ENCODE measurements around the gene TPBGL. TPM values are rescaled to one million over a fixed set of nuclear protein-coding genes. Genes with fewer than 3 reads are reported as not detected.

Gene TPBGL
- total RNA-seq, 4 donors from 2014 or later: 0.26 to 0.40 (median 0.33) TPM; not detected in 1

DNA sequence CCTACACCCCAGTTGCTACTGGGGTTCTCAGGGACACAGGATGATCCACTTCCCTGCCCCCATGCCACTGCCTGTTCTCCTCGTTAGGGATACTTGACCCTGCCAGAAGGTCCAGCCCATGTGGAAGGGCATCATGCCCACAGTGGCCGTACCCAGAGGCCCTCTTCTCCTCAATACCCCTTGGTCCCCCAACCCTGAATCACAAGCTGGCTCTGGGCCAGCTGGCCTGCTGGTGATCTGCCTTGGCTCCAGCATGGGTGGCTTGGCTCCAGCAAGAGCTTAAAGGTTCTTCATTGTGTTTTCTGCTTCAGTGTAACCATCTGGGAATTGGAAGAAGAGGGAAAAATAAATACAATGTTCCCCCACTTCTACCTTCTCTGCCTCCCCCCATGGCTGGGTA, 11.1 kb upstream of the TPBGL start:
- no peaks in the 10 kb centered on the region for H3K9me3 ChIP-seq
- peaks cover 0 to 9% (median 0%) of the 10 kb centered on the region in 4 donors for H3K27me3 ChIP-seq
- H3K36me3 ChIP-seq: no peaks in the 10 kb centered on the region
- no peaks in the 10 kb centered on the region for H3K4me1 ChIP-seq
- 67% methylated on average over 1 of the region's 2 CpGs for WGBS
- no peak overlapping the region for H3K27ac ChIP-seq (replicated peaks in 1 of 4)
- intact Hi-C loops (cut with DNase I): no loop called here
- H3K4me3 ChIP-seq: no peak overlapping the region
- no peak for TF ChIP-seq POLR2AphosphoS5 (IDR thresholded peaks at IDR 0.05)
- no peak for TF ChIP-seq EP300 (IDR thresholded peaks at IDR 0.05)
- no peak for TF ChIP-seq POLR2A (IDR thresholded peaks at IDR 0.05; ENCODE audit: low read depth)
- no peak for TF ChIP-seq CTCF (IDR thresholded peaks at IDR 0.05)
- DNase-seq (ENCODE audit: extremely low spot score): no peak

DNA sequence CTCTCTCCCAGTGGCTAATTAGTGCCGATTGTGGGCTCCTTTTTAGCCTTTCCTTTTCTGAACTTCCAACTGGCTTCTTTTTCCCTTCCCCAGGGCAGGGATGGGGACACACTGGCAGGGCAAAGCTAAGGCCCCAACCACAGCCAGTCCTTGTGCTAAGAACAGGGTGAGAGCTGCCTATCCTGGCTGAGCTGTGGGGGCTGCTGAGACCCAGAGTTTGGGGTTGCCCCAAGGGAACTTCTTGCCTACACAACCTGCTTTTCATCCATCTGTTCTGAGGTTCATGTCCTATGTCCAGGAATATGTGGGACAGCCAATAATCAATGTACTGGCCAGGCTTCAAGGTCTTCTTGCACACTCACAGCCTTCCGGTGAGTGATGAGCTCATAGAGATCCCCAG, 10.0 kb upstream of the TPBGL start:
- H3K4me3 ChIP-seq: no peak overlapping the region
- no peaks in the 10 kb centered on the region for H3K36me3 ChIP-seq
- no peak for DNase-seq (ENCODE audit: extremely low spot score)
- no peaks in the 10 kb centered on the region for H3K4me1 ChIP-seq
- intact Hi-C loops (cut with DNase I): no loop called here
- WGBS: 79% methylated on average over 2 of the region's 2 CpGs
- no peak overlapping the region for H3K27ac ChIP-seq (replicated peaks in 1 of 4)
- peaks cover 0 to 18% (median 0%) of the 10 kb centered on the region in 4 donors for H3K27me3 ChIP-seq
- no peak for TF ChIP-seq POLR2A (IDR thresholded peaks at IDR 0.05; ENCODE audit: low read depth)
- no peak for TF ChIP-seq POLR2AphosphoS5 (IDR thresholded peaks at IDR 0.05)
- no peak for TF ChIP-seq EP300 (IDR thresholded peaks at IDR 0.05)
- TF ChIP-seq CTCF (IDR thresholded peaks at IDR 0.05): no peak
- no peaks in the 10 kb centered on the region for H3K9me3 ChIP-seq

GRCh38 chr11:75233754-75234172, 6.8 kb upstream of the TPBGL start:
- TF ChIP-seq EP300 (IDR thresholded peaks at IDR 0.05) (no peak), POLR2AphosphoS5 (IDR thresholded peaks at IDR 0.05) (no peak), CTCF (IDR thresholded peaks at IDR 0.05) (no peak), POLR2A (IDR thresholded peaks at IDR 0.05; ENCODE audit: low read depth) (no peak)
- H3K27ac ChIP-seq (replicated peaks in 1 of 4): no peak overlapping the region
- H3K9me3 ChIP-seq: no peaks in the 10 kb centered on the region
- H3K4me1 ChIP-seq: no peaks in the 10 kb centered on the region
- no peaks in the 10 kb centered on the region for H3K36me3 ChIP-seq
- H3K27me3 ChIP-seq: peaks cover 0 to 41% (median 0%) of the 10 kb centered on the region in 4 donors
- no peak for DNase-seq (ENCODE audit: extremely low spot score)
- WGBS: 45% methylated on average over 3 of the region's 3 CpGs
- intact Hi-C loops (cut with DNase I): no loop called here
- no peak overlapping the region for H3K4me3 ChIP-seq

DNA sequence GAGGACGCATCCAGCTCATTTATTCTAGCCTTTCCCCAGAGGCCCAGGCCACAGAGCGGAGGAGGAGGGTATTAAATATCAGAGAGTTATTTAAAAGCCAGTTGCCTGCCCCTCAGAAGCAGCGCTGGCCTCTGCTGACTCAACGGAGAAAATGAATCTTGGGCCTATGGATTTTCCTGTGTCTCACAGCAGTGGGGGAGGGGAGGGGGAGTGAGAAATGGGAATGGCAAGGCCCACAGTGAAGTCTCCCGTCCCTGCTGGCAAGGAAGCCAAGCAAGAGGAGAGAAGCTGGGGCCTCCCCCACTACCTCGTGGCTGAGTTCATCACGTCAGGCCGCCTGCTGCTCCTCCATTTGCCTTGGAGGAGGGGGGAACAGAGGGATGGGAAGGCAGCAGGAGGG, 4.5 kb upstream of the TPBGL start:
- 56% methylated on average over 6 of the region's 8 CpGs for WGBS
- H3K4me3 ChIP-seq: no peak overlapping the region
- H3K27ac ChIP-seq (replicated peaks in 1 of 4): no peak overlapping the region
- H3K9me3 ChIP-seq: no peaks in the 10 kb centered on the region
- no peaks in the 10 kb centered on the region for H3K36me3 ChIP-seq
- no peak for DNase-seq (ENCODE audit: extremely low spot score)
- no peak for TF ChIP-seq POLR2A (IDR thresholded peaks at IDR 0.05; ENCODE audit: low read depth)
- no peak for TF ChIP-seq EP300 (IDR thresholded peaks at IDR 0.05)
- no peak for TF ChIP-seq POLR2AphosphoS5 (IDR thresholded peaks at IDR 0.05)
- no peak for TF ChIP-seq CTCF (IDR thresholded peaks at IDR 0.05)
- peaks cover 8 to 56% (median 13%) of the 10 kb centered on the region in 4 donors for H3K27me3 ChIP-seq
- intact Hi-C loops (cut with DNase I): no loop called here
- H3K4me1 ChIP-seq: peaks cover 6 to 11% (median 10%) of the 10 kb centered on the region in 4 donors

- H3K27ac ChIP-seq (replicated peaks in 1 of 4): no peak overlapping the region
- H3K9me3 ChIP-seq: no peaks in the 10 kb centered on the region
- H3K4me1 ChIP-seq: peaks cover 6 to 20% (median 15%) of the 10 kb centered on the region in 4 donors
- no peak for TF ChIP-seq POLR2A (IDR thresholded peaks at IDR 0.05; ENCODE audit: low read depth)
- no peak for TF ChIP-seq POLR2AphosphoS5 (IDR thresholded peaks at IDR 0.05)
- no peak for TF ChIP-seq EP300 (IDR thresholded peaks at IDR 0.05)
- no peak for TF ChIP-seq CTCF (IDR thresholded peaks at IDR 0.05)
- H3K4me3 ChIP-seq: no peak overlapping the region
- H3K27me3 ChIP-seq: peaks cover 8 to 65% (median 13%) of the 10 kb centered on the region in 4 donors
- H3K36me3 ChIP-seq: no peaks in the 10 kb centered on the region
- intact Hi-C loops (cut with DNase I): no loop called here
- DNase-seq (ENCODE audit: extremely low spot score): no peak
- 87% methylated on average over 7 of the region's 8 CpGs for WGBS
These were observed 3.5 kb upstream of the TPBGL start for GRCh38 chr11:75237050-75237449.
